ENCODE results near the gene NSDHL. TPM values are rescaled to one million over a fixed set of nuclear protein-coding genes. Genes with fewer than 3 reads are reported as not detected.

NSDHL gene
- total and polyA plus RNA-seq, 2 of the 13 experiments (the other 11 are each of a cell fraction or from before 2014, with no cell fraction given), result 26.2 to 49.3 TPM

- TF ChIP-seq ARNT2 (CRISPR knock-in tag; IDR thresholded peaks at IDR 0.05; ENCODE audit: low read depth), result no peak
These were observed 16.4 kb downstream of the NSDHL start (continued) for GRCh38 chrX:152847281-152847680.

DNA sequence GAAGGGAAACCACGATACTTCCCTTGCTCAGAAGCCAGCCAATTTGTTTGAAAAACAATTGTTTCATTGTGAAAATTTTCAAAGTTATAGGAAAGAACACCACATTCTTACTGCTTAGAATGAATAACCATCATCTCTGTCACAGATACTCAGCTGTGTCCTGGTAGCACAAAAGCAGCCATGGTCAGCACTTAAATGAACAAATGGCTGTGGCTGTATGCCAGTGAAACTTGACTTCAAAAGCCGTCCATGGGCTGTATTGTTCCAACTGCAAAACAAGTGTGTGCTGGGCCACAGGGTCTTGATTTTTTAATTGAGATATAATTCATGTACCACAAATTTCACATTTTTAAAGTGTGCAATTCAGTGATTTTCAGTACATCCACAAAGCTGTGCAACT lies 19.6 kb downstream of the NSDHL start:
- CTCF ChIA-PET (ENCODE audit: low intra/inter-chr PET ratio, low total read pairs), result no interaction called here
- WGBS (ENCODE audit: low lambda C conversion rate), result 94% methylated on average over 2 of the region's 2 CpGs
- no peak for FAIRE-seq

DNA sequence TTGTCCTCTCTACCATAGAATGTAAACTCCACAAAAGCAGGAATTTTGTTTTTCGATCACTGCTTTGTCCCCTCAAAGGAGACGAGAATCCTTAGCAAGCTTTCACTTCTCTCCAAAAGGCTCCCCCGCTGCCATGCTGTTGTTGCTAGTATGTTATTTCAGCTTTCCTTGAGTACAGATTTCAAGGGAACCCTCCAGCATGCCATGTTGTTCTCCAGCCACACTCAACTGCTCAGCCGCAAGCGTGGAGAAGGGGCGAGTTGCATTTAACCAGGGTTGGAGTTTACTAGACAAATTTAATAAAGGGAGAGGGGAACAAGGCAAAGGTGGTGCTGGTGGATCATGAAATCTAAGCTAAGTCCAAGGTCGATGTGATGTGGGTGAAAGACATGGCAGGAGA lies 23.1 kb downstream of the NSDHL start:
- ATAC-seq, result no peak
- peaks cover 3 to 50% of the 10 kb centered on the region in 2 experiments for H3K36me3 ChIP-seq (replicated peaks in 1 of 2; ENCODE audit: control insufficient read depth in 1 of 2, insufficient read depth in 2 of 2, low read length in 2 of 2)
- BruUV-seq (replicated peaks), result no TSS peak

More for the DNA sequence above, 19.6 kb downstream of the NSDHL start:
- intact Hi-C loops (cut with micrococcal nuclease; ENCODE audit: unreplicated experiment), result no loop called here
- no peaks in the 10 kb centered on the region for H3K79me2 ChIP-seq (ENCODE audit: insufficient read depth, low read length)
- in situ Hi-C loops (cut with HindIII; ENCODE audit: extremely low pct_ligation_motif_present, low pct_unique_long_range_greater_than_20kb), result no loop called here
- no peak overlapping the region for H3K27ac ChIP-seq (ENCODE audit: extremely low read length, insufficient read depth, low read length)
- H3K9ac ChIP-seq (ENCODE audit: insufficient read depth, low read depth, low read length), result no peak overlapping the region
- H3K36me3 ChIP-seq (replicated peaks in 1 of 2; ENCODE audit: control insufficient read depth in 1 of 2, insufficient read depth in 2 of 2, low read length in 2 of 2), result peaks cover 3 to 51% of the 10 kb centered on the region in 2 experiments; a peak in 3 of 5 replicates
- no peak overlapping the region for H2AFZ ChIP-seq (ENCODE audit: low read length)
- H3K4me2 ChIP-seq (ENCODE audit: low read depth, low read length), result no peak overlapping the region
- H3K4me1 ChIP-seq (ENCODE audit: insufficient read depth, low read length), result no peaks in the 10 kb centered on the region
- ATAC-seq (no peak), DNase-seq (ENCODE audit: low spot score) (no peak)
- H3K27me3 ChIP-seq (ENCODE audit: control insufficient read depth in 1 of 2, insufficient read depth in 2 of 2, low read length in 2 of 2), result no peaks in the 10 kb centered on the region
- no peaks in the 10 kb centered on the region for H3K9me3 ChIP-seq (ENCODE audit: low read length)
- POLR2A ChIA-PET, result no interaction called here
- TF ChIP-seq ZNF672 (CRISPR knock-in tag; IDR thresholded peaks at IDR 0.05) (no peak), ZNF772 (CRISPR knock-in tag; IDR thresholded peaks at IDR 0.05) (no peak)
- TF ChIP-seq, protein P1, sequence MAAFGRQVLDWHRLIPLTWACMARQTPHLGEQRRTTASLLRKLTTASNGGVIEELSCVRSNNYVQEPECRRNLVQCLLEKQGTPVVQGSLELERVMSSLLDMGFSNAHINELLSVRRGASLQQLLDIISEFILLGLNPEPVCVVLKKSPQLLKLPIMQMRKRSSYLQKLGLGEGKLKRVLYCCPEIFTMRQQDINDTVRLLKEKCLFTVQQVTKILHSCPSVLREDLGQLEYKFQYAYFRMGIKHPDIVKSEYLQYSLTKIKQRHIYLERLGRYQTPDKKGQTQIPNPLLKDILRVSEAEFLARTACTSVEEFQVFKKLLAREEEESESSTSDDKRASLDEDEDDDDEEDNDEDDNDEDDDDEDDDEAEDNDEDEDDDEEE (CRISPR knock-in tag; IDR thresholded peaks at IDR 0.05), result no peak
- BruUV-seq (replicated peaks), result no TSS peak
- no peak overlapping the region for H3K4me3 ChIP-seq (replicated peaks in 1 of 3; ENCODE audit: insufficient read depth in 1 of 3, low read depth in 2 of 3, low read length in 3 of 3)
- no peaks in the 10 kb centered on the region for H4K20me1 ChIP-seq (ENCODE audit: insufficient read depth, low read length)

More for the DNA sequence above, 23.1 kb downstream of the NSDHL start:
- in situ Hi-C loops (cut with HindIII; ENCODE audit: extremely low pct_ligation_motif_present, low pct_unique_long_range_greater_than_20kb), result no loop called here
- no peak for TF ChIP-seq KDM6A (CRISPR knock-in tag; IDR thresholded peaks at IDR 0.05; ENCODE audit: low read depth)
- TF ChIP-seq, protein P2, sequence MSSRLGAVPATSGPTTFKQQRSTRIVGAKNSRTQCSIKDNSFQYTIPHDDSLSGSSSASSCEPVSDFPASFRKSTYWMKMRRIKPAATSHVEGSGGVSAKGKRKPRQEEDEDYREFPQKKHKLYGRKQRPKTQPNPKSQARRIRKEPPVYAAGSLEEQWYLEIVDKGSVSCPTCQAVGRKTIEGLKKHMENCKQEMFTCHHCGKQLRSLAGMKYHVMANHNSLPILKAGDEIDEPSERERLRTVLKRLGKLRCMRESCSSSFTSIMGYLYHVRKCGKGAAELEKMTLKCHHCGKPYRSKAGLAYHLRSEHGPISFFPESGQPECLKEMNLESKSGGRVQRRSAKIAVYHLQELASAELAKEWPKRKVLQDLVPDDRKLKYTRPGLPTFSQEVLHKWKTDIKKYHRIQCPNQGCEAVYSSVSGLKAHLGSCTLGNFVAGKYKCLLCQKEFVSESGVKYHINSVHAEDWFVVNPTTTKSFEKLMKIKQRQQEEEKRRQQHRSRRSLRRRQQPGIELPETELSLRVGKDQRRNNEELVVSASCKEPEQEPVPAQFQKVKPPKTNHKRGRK (CRISPR knock-in tag; IDR thresholded peaks at IDR 0.05), result no peak
- no peak for TF ChIP-seq ARID4A (CRISPR knock-in tag; IDR thresholded peaks at IDR 0.05; ENCODE audit: borderline replicate concordance)
- TF ChIP-seq, protein P3, sequence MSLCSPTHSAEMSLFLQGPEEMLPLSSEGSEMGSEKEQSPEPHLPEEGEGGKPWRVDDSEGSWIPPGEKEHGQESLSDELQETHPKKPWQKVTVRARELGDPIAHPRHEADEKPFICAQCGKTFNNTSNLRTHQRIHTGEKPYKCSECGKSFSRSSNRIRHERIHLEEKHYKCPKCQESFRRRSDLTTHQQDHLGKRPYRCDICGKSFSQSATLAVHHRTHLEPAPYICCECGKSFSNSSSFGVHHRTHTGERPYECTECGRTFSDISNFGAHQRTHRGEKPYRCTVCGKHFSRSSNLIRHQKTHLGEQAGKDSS (CRISPR knock-in tag; IDR thresholded peaks at IDR 0.05; ENCODE audit: borderline replicate concordance, low read depth), result no peak
- no peak for TF ChIP-seq SUZ12 (IDR thresholded peaks at IDR 0.05; ENCODE audit: low read depth, low read length)
- intact Hi-C loops (cut with micrococcal nuclease; ENCODE audit: unreplicated experiment), result no loop called here
- H3K9ac ChIP-seq (ENCODE audit: insufficient read depth, low read depth, low read length), result no peak overlapping the region
- 98% methylated on average over 7 of the region's 7 CpGs for WGBS (ENCODE audit: low lambda C conversion rate)
- no peak overlapping the region for H3K4me2 ChIP-seq (ENCODE audit: low read depth, low read length)
- no peak overlapping the region for H2AFZ ChIP-seq (ENCODE audit: low read length)
- DNase-seq (ENCODE audit: low spot score) (no peak), FAIRE-seq (no peak)
- H3K79me2 ChIP-seq (ENCODE audit: insufficient read depth, low read length), result no peaks in the 10 kb centered on the region
- H4K20me1 ChIP-seq (ENCODE audit: insufficient read depth, low read length), result no peaks in the 10 kb centered on the region
- no peak overlapping the region for H3K27ac ChIP-seq (ENCODE audit: extremely low read length, insufficient read depth, low read length)
- H3K9me3 ChIP-seq (ENCODE audit: low read length), result no peaks in the 10 kb centered on the region
- H3K27me3 ChIP-seq (ENCODE audit: control insufficient read depth in 1 of 2, insufficient read depth in 2 of 2, low read length in 2 of 2), result no peaks in the 10 kb centered on the region
- no peaks in the 10 kb centered on the region for H3K4me1 ChIP-seq (ENCODE audit: insufficient read depth, low read length)
- ChIA-PET POLR2A (no interaction called here), CTCF (ENCODE audit: low intra/inter-chr PET ratio, low total read pairs) (no interaction called here)
- H3K4me3 ChIP-seq (replicated peaks in 1 of 3; ENCODE audit: insufficient read depth in 1 of 3, low read depth in 2 of 3, low read length in 3 of 3), result no peak overlapping the region

Measured in HepG2 (cell line).